Dermis blood vessel endothelial cell (primary cell): ENCODE results near the gene ATRX. TPM values are rescaled to one million over a fixed set of nuclear protein-coding genes. Genes with fewer than 3 reads are reported as not detected.

Experiments used
- DNase-seq: peaks from one replicate; pipeline ENCODE4 v3.0.0; 2010
- total RNA-seq: library from RNA; depleted of rRNA; stranded (reverse); fragments of >200 nt; gene quantifications from 2 replicates; pipeline ENCODE4 v1.2.3, GENCODE V29; 2014

Gene ATRX
- total RNA-seq, 1 donor from 2014 or later = 101 TPM

GRCh38 chrX:77484045-77484444, 302.0 kb downstream of the ATRX start:
- no peak for DNase-seq

GRCh38 chrX:77455437-77455836, 330.6 kb downstream of the ATRX start:
- no peak for DNase-seq

Other genes starting within 250 kb of the ATRX start
- gene MAGT1, start 109.2 kb upstream of the ATRX start, total RNA-seq = 142 and 160 TPM in 2 replicates
- 279 and 458 TPM in 2 replicates for gene COX7B, start 113.3 kb upstream of the ATRX start, total RNA-seq
- 10.9 and 14.1 TPM in 2 replicates for gene ATP7A, start 124.5 kb upstream of the ATRX start, total RNA-seq
- 0.28 TPM in 1 of 2 replicates, not detected in the other for gene PGAM4, start 183.4 kb upstream of the ATRX start, total RNA-seq